HG03342 (cell line): Measurements from ENCODE around the gene CMIP.
A peak's percentile ranks its signal among the peaks of the same experiment; 100 is the strongest.

Experiments used
- ATAC-seq: cut with Tn5 transposase; IDR thresholded peaks from one replicate; pipeline ENCODE4 v1.9.1; 2021; ENCODE audit warnings: mild to moderate bottlenecking, moderate library complexity; ENCODE audit not compliant: unreplicated experiment

Gene CMIP

DNA sequence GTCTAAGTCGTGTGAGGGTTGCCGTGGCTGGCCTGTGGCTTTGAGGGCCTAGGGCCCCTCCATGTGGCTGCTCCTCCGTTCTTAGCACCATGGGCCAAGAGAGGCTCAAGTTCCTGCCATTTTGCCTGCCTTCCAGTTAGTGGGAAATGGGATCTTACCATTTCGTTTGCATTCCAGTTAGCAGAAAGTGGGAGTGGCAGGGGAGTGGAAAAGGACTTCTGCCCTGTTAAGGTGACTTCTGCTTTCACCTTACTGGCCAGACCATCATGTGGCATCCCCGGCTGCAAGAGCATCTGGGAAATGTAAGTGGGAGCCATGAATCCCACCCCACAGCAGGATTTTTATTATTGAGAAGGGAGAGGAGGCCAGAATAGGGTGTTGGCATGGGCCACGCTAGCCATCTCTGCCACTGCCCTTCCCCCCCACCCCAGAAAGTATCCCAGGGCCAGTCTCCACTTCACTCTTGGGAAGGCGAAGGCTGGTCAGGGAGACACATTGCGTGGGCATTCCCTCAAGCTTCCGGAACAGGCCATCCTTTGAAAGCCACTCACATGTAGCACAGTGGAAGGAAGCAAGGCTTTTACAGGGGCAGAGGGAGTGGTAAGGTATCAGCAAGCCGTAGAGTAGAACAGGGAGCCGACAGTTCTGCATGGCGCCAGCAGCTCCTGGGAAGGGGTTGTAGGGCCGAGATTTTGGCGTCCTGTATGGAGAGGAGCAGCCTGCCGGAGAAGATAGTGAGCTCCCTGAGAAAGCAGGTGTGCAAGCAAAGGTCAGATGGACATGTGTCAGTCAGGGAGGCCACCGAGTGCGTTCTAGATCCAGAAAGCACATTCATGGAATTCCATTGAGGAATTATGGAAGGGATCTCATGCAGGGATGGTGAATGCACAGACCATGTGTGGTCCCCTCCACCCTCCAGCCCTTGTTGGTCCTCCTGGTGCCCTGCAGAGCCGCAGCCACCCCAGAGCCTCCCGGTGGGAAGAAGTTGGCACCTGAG is 33.4 kb downstream of the CMIP start:
- no peak for ATAC-seq

DNA sequence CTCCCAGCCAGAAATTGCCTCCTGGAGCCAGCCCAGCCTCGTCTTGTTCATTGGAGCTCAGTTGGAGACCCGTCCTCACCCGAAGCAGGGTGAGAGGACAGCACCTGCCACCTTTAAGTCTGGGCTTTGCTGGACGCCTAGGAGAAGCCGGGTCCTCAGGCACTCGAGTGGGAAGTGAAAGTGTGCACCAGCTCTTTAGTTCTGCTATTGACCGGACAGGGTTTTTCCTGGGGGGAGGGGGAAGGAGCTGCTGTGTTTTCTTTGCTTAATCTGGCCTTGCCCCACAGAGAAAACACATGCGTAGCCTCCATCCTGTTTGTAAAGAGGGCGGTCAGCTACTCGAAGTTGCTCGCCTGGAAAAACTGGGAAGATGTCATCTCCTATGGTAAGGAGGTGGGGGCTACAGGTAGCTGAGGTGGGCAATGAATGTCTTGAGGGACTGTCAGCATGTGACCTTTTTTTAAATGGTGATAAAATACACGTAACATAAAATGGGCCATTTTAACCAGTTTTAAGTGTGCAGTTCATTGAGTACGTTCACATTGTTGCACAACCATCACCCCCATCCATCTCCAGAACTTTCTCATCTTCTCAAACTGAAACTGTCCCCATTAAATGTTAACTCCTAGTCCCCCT is 34.4 kb downstream of the CMIP start:
- peak; percentile 51 for ATAC-seq

DNA sequence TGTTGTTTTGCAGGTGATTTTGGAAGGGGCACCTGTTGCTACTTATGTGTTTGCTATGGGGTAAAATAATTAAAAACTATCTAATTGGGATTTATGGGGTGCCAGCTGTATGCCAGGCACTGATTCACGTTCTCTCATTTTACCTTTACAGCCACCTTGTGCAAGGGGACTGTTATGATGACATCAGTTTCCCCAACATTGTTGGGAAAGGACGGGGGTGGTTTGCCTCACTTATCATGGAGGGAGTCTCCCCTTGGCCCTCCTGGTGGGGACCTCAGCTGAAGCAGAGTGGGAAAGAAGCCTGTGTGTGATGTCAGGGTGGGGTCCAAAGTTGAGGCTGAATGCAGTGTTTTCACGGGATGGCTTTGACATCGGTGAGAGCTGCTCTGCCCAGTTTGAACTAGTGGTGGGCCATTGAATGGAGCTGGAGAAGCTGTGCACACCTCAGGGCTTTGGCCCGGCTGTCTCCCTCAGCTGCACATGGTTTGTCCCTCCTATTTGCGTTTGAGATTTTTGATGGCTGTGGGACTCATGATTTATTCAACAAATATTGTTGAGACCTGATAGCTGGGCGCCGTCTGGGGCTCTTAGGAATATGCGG is 36.1 kb downstream of the CMIP start:
- no peak for ATAC-seq

DNA sequence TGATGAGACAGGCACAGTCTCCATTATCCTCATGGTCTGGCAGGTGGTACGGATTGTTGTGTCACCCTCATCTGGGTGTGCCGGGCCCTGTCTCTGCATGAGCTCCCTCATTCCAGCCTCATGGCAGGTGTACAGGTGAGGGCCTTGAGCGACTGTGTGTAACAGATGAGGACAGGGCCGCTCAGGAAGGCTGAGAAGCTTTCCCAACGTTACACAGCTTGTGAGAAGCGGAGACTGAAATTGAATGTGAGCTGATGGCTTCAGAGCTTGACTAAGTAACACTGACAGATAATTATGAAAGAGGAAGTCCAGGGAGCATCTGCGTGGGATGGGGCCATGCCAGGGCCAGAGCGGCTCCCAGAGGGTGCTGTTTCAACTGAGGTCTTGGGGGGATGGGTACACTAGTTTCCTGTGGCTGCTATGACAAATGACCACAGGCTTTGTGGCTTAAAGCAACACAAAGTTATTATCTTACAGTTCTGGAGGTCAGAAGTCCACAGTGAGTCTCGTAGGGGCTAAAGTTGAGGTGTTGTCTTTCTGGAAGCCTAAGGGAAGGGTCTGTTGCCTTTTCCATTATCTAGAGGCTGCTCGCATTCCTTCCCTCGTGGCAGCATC is 36.7 kb downstream of the CMIP start:
- peak; percentile 86 for ATAC-seq

- no peak for ATAC-seq
These were observed 37.9 kb downstream of the CMIP start for GRCh38 chr16:81482329-81483063.

GRCh38 chr16:81483064-81483969 is 38.7 kb downstream of the CMIP start:
- ATAC-seq, result no peak

GRCh38 chr16:81483970-81484595 is 39.5 kb downstream of the CMIP start:
- no peak for ATAC-seq

DNA sequence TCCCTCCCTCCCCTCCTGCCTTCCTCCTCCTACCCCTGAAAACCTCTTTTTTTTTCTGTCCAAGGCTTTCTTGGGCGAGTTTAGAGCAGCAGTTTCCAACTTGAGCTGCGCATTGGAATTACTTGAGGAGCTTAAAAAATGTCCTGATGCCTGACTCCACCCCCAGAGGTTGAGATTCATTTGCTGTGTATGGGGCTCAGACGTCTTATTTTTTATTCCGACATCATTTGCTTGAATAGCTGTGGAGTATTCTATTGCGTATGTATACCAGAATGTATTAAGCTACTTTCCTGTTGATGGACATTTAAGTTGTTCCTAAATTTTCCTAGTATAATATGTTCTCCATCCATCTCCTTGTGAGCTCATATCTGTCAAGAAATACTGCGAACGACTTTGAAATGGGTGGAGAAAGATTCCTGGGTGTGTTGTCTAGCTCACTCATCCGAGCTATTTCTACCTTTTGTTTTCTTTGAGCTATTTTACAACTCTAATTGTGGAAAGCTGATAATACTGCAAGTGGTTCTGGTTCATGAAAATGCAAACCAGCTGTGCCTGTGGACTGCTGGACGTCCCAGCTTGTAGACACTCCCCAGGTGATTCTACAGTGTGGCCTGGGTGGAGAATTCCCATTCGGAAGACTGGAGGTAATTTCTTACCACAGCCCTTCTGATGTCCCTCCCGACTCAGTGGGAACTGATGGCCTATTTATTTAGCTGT is 40.5 kb downstream of the CMIP start:
- no peak for ATAC-seq

GRCh38 chr16:81485824-81486539 is 41.4 kb downstream of the CMIP start:
- no peak for ATAC-seq

DNA sequence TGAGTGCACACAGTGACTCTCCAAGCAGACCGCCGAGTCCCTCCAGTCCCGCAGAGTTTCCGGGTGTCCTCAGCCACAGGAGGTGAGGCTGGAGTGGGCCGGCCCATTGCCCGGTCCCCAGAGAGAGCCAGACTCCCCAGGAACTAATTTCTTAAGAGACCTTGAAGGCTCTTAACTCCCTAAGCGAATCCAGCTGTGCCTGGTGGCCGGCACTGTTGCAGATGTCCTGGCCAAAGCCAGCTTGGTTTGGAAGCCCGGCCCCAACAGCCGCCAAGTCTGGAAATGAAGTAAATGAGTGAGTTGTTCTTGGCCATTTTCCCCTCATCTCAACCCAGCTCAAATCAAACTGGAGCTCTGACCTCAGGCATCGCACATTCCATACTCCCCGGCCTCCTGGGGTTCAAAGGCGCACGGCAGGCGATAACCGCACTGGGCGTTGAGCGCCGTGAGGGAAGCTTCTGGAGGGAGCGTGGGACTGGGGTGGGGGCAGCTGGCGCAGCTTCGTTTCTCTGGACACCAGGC is 42.0 kb downstream of the CMIP start:
- no peak for ATAC-seq

- ATAC-seq, result no peak
These were observed 42.7 kb downstream of the CMIP start for GRCh38 chr16:81487301-81487720.

DNA sequence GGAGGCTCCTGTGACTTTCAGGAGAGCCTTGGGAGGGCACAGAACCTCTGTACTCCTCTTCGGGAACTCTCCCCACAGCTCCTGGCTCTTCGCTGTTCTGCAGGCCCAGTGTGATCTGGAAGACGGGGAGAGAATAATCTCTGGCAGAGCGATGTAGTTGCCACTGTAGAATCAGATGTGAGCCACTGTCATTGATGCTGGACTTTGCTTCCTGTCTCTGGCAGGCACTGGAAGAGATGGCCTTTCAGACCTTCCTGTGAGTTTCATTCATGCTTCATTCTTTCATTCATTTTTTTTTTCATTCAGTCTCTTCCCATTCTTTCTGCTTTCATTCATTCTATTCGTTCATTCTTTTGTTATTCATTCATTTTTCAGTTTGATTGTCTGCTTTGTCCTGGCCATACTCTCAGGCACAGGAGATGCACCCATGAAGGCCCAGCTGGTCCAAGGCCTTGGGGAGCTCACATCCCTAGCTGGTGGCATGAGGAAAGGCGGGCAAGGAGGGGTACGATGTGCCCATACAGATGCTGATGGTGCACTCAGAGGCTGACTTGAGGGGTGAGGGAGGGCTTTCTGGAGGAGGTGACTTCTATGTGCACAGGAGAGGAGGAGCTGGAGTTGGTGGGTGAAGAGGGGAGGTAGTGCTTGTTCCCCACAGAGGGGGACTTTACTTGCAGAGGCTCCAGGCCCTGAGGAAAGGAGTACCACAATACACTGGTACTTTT is 44.2 kb downstream of the CMIP start:
- ATAC-seq, result no peak

- ATAC-seq, result no peak
These were observed 45.1 kb downstream of the CMIP start for GRCh38 chr16:81489547-81490267.

- no peak for ATAC-seq
These were observed 47.1 kb downstream of the CMIP start for GRCh38 chr16:81491541-81492188.

GRCh38 chr16:81492311-81492761 is 47.7 kb downstream of the CMIP start:
- ATAC-seq, result no peak
